Endothelial cell of umbilical vein (primary cell): ENCODE measurements around the gene PPP2R2C.

Experiments used
- EZH2 ChIP-seq: IDR thresholded peaks from 2 replicates; pipeline ENCODE4 v1.6.1; 2012; ENCODE audit warnings: borderline replicate concordance, low read depth, mild to moderate bottlenecking, moderate library complexity, low read length, inconsistent platforms; ENCODE audit not compliant: severe bottlenecking
- JUN ChIP-seq: IDR thresholded peaks from 2 replicates; pipeline ENCODE4 v1.6.1; 2011; ENCODE audit warnings: borderline replicate concordance, low read depth; ENCODE audit not compliant: insufficient read length, insufficient read depth
- MYC ChIP-seq: IDR thresholded peaks from one replicate; pipeline ENCODE4 v1.6.1; 2011; ENCODE audit warnings: mild to moderate bottlenecking, low read depth, low read length
- POLR2AphosphoS5 ChIP-seq: IDR thresholded peaks from 2 replicates; pipeline ENCODE4 v1.6.1; 2012; ENCODE audit warnings: low read depth, mild to moderate bottlenecking, control low read depth, low read length, moderate library complexity; ENCODE audit not compliant: insufficient read depth
- TF ChIP-seq, protein P1 (sequence below), 2 donors: IDR thresholded peaks; 1 replicate in 1 of 2; 2 replicates in 1 of 2; pipeline ENCODE4 v1.5.1; 2011; ENCODE audit warnings: low read length in 2 of 2, mild to moderate bottlenecking in 2 of 2, moderate library complexity in 2 of 2, control low read depth in 1 of 2, inconsistent platforms in 1 of 2, low read depth in 1 of 2; ENCODE audit not compliant: insufficient read depth in 1 of 2; ENCODE audit errors: extremely low read depth in 1 of 2

DNA sequence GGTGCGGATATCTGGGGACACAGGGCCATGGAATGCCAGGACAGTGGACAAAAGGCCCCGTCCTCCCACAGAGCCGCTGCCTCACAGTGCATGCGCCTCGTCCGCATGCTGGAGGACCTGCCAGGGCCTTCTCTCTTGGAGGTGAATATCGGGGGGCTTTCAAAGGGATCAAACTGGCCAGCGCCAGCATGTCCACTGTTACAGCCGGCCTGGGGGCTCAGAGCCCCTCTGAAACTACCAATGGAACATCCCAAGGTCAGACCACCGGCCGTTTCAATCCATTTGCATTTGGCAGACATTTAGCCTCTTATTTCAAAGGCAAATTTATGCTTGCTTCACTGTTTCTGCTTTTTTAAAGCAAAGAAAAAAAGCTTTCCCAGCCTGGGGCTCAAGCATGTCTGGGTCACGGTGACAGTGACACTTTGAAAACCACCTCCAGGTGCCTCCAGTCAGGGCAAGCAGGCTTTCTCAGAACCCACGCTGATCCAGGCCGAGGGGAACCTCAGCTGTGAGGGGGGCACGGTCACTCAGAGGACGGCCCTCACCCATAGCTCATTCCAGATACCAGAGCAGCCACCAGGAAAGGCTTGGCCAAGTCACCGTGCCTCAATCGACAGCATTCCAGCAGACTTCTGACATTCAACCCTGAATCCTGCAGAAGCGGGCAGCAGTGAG, 57.2 kb downstream of the PPP2R2C start:
- TF ChIP-seq, protein P1, sequence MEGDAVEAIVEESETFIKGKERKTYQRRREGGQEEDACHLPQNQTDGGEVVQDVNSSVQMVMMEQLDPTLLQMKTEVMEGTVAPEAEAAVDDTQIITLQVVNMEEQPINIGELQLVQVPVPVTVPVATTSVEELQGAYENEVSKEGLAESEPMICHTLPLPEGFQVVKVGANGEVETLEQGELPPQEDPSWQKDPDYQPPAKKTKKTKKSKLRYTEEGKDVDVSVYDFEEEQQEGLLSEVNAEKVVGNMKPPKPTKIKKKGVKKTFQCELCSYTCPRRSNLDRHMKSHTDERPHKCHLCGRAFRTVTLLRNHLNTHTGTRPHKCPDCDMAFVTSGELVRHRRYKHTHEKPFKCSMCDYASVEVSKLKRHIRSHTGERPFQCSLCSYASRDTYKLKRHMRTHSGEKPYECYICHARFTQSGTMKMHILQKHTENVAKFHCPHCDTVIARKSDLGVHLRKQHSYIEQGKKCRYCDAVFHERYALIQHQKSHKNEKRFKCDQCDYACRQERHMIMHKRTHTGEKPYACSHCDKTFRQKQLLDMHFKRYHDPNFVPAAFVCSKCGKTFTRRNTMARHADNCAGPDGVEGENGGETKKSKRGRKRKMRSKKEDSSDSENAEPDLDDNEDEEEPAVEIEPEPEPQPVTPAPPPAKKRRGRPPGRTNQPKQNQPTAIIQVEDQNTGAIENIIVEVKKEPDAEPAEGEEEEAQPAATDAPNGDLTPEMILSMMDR (IDR thresholded peaks at IDR 0.05; ENCODE audit: extremely low read depth in 1 of 2, insufficient read depth in 1 of 2, low read depth in 1 of 2, low read length in 2 of 2) = no peak
- no peak for TF ChIP-seq POLR2AphosphoS5
- no peak for TF ChIP-seq EZH2
- no peak for TF ChIP-seq MYC
- TF ChIP-seq JUN = no peak
